Ureter (tissue), 1 donor: ENCODE results near the gene GSG1L. TPM values are rescaled to one million over a fixed set of nuclear protein-coding genes. Genes with fewer than 3 reads are reported as not detected.
"Not testable (repeated sequence)": the region's sequence is repeated elsewhere in the genome, so short reads cannot be mapped to it uniquely, and the experiment has no call there.

Source experiments
- DNase-seq: peaks from one replicate; pipeline ENCODE4 v3.0.0-alpha.2; 2020; ENCODE audit warnings: low spot score
- total RNA-seq: library from RNA; stranded (reverse); gene quantifications from one replicate; pipeline ENCODE4 v1.2.4, GENCODE V29; 2023
- donor health status: DM: yes; HTN: yes; CAD: no.

GSG1L gene
- total RNA-seq, 1 donor from 2014 or later, result 0.21 TPM

DNA sequence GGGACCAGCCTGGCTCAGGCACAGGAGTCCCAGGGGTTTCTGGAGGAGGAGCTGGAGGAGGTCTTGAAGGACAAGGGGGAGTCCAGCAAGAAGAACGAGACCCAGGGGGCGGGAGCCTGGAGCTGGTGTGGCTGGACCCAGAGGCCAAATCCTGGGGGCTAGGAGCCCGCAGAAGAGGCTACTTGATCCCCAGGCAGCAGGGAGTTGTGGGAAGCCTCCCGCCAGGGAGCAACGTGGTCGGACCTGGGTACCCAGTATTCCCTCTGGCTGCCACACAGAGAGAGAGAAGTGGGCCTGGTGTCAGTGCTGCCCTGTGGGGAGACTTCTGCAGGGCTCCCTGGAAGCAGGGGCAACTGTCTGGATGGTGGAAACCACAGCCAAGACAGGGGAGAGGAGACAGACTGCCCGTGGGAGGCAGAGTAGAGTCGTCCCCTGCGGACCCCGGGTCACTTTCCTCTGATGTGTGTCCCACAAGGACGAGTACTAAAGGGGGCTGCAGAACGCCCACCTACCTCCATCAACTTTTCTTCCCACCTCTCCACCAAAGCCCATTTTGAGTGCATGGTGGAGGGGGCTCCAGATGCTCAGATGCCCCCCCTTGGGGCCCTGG, 160.4 kb downstream of the GSG1L start:
- DNase-seq, result no peak

DNA sequence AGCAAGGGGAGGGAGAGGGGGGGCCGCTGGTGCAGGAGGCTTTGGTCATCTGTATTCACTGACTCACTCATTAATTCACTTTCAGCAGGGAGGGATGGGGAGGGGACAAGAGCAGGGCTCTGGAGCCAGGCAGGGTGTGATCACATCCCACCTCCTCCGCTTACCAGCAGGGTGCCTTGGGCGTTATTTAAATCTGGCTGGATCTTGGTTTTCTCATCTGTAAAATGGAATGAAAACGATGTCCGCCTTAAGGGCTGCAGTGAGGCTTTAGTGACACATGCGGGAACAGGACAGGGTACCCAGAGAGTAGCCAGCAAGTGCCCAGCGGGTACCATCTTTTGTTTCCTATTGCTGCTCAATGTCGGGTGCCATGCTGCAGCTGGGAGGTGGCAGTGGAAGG, 161.0 kb downstream of the GSG1L start:
- no peak for DNase-seq

DNA sequence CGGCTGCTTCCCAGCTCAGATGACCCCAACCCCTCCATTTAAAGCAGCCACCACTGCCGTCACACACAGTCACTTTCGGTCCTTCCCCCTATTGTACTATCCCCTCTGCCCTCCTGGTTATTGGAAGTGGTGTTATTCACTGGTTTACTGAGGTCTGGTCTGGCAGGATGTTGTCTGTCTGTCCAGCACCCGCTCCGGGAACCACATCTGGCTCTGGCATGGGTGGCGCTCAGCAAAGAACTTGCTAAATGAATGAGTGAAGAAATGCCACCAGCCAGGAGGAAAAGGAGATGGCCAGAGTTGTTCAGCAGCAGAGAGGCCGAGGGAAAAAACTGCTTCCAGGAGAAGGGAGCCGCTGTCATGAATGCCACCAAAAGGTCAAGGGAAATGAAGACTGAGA, 161.6 kb downstream of the GSG1L start:
- no peak for DNase-seq

DNA sequence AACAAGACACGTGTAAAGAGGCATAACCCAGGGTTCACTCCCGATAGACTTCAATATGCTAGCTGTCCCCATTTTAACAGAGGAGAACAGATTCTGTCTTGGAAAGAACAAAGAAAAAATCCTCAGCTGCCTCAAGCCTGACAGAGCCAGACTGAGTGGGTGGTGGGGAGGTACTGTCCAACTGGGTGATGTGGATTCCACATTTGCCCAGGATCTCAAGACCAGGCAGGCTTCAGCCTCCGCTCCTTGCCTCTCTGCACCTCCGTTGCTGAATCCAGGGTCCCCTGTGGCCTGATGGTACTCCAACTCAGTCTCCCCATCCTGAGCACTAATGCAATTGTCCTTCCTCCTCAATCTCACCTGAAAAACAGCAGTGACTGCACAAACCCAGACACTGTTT, 163.8 kb downstream of the GSG1L start:
- DNase-seq, result no peak

DNA sequence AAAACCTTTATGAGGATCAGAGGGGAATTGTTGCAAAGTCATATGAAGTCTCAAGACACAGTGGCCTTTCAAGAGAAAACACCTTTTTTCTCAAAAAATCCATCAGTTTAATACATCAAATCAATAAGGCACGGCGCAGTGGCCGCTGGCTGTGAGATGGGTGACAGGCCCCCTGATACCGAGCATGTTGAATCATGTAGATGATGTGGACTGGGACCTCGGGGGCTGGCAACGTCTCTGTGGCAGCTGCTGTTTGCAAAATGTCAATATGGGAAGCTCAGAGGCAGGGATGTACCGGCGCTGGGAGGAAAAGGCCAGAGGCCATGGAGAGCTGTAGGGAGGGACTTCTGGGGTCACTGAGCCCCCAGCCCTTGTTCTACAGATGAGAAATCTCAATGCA, 169.1 kb downstream of the GSG1L start:
- no peak for DNase-seq

DNA sequence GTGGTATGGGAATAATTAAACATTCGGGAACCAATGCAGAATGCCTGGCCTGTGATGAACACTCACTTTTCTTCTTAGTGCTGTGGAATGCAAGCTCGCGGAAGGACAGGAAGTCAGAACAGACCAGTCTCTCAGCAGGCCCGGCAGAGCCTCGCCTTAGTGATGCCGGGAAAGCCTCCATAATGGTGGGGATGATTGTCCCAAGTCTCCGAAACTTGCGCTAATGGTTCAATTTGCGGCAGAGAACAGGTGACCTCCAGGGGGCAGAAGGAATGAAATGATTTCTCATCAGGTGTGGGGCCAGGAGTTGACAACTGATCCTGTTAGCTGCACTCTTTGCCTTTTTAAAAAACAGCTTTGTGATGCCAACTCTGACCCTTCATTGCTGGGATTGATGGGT, 170.6 kb downstream of the GSG1L start:
- no peak for DNase-seq

DNA sequence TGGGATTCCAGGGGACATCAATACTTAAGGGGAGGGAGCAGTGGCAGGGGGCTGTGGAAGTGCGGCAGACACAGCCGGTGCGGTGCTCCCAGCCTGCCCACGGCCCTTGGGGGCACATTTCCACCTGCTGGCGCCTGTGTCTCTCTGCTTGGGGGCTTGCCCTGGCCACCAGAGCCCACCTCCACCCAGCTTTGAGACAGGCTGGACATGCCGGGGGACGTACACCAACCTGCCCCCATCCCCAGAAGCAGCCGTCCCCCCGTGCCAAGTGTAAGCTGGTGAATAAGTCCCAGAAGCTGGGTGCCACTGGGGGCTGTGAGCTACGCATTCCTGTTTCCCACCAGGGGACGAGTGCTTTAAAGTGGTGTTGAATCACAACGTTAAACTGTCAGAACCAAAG, 172.6 kb downstream of the GSG1L start:
- DNase-seq, result no peak

DNA sequence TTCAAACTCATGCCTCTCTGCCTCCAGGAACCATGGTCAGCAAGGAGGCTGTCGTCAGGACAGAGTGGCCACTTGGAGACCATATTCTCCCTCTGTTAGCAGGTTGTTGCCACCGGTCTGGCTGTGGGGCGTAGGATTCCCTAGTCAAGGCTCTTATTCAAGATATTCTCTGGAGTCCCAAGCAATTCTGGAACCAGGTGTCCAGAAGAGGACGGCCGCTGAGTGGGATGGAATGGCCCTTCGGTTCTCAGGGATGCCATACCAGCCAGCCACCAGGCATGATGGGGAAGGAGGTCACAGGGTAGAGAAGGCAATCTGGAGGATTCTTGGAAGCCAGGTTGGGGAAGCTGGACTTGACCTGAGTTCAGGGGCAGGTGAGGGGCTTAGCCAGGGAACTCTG, 173.5 kb downstream of the GSG1L start:
- DNase-seq, result no peak

DNA sequence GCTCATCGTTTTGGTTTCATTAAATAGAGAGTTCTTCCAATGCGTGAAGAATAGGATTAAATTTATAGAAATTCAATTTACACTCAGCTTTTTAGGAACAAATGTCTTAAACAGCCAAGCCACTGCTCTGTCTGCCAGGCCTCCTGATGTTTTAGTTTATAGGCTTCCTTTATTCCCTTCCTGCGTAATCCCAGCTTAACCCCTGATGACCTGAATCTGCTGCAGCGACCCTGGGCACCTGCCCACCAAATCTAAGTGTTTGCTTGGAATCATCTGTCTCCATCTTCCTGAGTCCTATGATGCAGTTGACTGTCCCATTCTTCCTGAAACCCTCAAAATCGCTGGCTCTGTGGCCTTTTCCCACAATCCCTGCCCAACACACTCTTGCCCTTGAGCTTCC, 179.9 kb downstream of the GSG1L start:
- no peak for DNase-seq

DNA sequence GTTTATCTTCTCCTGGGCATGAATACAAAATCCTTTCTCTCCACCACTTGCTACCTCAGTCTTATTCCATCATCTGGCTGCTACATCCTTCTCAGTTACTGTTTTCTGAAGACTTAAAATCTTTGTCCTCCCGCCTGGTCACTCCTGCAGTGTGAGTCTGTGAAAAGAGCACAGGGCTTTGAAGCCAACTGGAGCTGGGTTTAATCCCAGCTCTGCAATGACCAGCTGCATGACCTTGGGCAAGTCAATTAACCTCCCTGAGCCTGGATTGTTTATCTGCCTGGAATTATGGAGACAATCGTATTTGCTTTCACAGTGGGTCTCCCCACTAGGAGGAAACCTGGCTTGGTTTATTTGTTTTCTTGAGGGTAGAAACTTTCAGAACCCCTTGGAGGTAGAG, 183.2 kb downstream of the GSG1L start:
- no peak for DNase-seq

DNA sequence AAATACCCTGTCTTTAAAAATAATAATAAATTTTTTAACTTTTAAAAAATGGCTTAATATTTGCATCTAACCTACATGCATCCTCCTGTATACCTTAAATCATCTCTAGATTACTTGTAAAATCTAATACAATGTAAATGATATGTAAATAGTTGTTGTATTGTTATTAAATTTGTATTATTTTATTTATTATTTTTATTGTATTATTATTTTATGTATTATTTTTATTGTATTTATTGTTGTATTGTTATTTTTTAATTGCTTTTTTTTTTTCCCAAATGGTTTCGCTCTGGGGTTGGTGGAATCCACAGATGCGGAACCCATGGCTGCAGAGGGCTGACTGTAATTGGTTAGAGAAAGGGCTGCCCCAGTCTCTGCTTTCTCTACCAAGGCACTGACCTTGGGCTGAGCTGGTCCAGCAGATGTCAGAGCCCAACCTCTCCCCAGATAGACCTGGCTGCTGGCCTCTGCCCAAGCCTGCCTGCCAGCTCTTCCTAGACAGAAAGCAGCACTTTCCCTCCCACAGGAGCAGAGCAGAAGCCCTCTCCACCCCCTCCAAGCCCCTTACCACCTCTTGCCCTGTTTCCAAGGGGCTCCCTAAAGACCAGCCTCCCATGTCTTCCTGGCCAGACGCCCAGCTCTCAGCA, 183.8 kb downstream of the GSG1L start:
- no peak for DNase-seq

DNA sequence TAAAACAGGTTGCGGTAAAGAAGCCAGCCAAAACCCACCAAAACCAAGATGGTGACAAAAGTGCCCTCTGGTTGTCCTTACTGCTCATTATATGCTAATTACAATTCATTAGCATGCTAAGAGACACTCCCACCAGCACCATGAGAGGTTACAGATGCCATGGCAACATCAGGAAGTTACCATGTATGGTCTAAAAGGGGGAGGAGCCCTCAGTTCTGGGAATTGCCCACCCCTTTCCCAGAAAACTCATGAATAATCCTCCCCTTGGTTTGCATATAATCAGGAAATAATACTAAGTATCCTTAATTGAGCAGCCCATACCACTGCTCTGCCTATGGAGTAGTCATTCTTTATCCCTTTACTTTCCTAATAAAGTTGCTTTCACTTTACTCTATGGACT, 190.9 kb downstream of the GSG1L start:
- not testable (repeated sequence) for DNase-seq

DNA sequence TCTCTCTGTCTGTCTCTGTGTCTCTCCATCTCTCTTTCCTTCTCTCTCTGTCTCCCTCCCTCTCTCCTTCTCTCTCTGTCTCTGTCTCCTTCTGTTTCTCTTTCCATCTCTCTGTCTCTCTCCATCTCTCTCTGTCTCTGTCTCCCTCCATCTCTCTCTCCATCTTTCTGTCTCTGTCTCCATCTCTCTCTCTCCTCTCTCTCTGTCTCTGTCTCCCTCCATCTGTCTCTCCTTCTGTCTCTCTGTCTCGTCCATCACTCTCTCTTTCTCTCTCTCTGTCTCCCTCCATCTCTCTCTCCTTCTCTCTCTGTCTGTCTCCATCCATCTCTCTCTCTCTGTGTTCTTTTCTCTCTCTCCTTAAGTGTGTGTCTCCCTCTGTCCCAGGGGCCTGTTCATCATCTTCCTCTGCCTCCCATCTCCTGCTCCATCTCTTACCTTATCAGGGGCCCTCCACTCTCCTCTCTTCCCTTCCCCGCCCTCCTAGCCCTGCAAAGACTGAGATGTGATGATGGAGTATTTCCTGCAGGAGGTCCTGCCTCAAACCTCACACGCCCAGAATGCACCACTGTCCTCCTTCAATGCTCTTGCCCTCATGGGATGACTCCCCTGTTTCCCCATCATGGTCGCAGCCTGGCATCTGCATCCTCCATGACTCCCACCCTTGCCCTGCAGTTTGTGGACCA, 193.3 kb downstream of the GSG1L start:
- no peak for DNase-seq

DNA sequence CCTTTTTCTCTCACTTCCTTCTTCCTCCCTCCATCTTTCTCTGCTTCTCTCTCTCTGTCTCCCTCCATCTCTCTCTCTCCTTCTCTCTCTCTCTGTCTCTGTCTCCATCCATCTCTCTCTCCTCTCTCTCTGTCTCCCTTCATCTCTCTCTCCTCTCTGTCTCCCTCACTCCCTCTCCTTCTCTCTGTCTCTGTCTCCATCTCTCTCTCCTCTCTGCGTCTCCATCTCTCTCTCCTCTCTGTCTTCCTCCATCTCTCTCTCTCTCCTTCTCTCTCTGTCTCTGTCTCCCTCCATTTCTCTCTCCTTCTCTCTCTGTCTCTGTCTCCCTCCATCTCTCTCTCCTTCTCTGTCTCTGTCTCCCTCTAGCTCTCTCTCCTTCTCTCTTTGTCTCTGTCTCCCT, 194.1 kb downstream of the GSG1L start:
- no peak for DNase-seq

DNA sequence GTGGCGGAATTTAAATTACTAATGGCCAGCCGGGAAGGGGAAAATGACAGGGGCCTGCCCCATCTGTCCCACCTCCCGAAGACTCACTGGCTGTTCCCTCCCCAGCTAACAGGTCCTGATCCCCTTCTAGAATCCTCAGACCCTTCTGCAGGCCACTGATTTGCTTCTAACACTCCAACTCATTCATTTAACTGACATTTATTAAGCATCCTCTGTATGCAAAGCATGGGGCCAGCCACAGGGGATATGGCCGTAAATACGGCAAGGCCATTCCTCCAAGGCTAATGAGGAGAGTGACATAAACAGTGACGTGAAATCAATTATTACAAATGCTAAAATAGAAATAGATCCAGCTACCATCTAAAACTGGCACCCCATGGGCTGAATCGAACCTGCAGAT, 195.3 kb downstream of the GSG1L start:
- DNase-seq, result no peak

DNA sequence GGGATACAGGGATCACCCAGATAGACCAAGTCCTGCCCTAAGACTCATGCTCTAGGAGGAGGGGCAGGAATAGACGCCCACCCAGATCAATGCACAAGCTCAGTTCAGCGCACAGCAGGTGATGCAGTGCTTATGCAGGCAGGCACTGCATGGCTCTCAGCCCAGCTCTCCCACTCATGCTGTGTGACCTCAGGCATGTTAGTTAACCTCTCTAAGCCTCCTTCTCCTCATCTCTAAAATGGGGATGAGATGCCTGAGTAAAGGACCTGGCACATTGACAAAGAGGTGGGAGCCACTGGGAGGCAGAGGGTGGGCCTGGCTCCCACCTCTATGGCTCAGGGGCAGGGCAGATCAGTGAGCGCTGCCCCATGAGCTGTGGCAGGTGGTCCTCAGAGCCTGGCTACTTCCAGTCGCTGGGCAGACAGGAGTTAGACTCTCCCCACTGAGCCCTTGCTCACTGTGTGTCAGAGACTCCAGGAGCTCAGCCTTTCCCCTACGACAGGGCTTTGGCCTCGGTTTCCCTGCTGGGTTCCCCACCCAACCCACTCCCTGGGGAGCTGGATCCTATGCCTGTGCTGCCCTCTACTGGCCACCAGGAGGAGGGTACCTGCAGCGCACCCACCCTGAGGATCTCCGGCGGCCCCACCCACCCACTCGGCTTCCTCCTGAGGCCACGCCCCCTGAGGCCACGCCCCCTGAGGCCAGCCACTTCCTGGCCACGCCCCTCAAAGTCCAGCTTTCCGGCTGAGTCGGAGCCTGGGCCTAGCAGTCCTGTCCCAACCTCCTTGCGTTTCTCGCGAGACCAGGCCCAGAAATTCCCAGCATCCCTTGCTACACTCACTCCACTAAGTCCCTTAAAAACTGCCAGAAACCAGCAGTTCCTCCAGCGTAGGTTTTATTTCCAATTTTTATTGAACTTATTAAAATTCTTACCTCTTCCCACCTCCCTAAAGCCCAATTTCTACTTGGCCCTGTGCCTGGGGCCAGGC, 196.1 kb downstream of the GSG1L start:
- peak; percentile 44 for DNase-seq

DNA sequence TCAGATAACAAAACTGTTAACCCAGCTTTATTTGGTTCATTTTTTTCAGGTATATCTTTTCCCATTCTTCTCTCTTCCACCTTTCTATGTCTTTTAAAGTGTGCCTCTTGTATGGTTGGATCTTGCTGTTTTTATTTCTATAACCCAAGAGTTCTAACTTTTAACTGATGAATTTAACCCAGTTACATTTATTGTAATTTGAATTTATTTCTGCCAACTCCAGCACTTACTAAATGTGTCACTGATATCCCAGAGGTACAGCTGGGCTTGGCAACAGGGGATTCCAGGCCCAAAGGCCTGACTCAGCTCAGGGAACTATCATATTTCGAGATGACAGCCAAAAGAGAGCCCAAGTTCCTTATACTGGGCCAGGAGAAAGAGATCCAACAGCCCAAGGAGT, 200.1 kb downstream of the GSG1L start:
- no peak for DNase-seq

DNA sequence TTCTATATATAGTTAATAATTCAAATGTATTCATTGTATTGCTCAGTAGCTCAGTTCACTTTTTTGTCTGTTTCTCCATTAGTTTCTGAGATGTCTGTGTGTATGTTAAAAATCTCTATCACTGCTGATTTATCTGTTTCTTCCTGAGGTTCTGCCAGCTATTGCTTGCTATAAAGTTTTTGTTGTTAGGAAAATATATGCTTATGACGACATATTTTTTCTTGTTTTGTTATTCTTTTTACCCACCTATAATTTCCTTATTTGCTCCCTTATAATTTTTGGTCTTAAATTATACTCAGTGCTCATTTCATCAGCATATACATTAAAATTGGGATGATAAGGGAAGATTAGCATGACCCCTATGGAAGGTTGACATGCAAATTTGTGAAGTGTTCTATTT, 200.6 kb downstream of the GSG1L start:
- DNase-seq, result no peak

DNA sequence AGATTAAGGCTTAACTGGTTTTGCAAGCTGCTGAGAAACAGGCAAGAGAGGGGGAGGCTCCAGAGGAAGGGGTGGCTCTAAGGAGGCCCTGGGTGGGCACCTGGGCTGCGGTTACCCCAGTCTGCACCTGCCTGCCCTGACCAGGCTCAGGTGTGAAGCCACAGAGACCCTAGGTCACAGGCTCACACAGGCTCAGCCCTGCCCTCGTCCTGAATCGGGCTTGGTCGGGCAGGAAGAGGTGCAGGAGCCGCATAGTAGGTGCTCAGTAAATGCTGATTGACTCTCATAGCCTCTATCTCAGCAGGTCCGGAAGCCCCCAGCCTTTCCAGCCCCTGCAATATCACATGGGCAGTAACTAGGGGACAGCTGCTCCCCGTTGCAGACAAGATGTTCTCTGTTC, 203.4 kb downstream of the GSG1L start:
- DNase-seq, result no peak

DNA sequence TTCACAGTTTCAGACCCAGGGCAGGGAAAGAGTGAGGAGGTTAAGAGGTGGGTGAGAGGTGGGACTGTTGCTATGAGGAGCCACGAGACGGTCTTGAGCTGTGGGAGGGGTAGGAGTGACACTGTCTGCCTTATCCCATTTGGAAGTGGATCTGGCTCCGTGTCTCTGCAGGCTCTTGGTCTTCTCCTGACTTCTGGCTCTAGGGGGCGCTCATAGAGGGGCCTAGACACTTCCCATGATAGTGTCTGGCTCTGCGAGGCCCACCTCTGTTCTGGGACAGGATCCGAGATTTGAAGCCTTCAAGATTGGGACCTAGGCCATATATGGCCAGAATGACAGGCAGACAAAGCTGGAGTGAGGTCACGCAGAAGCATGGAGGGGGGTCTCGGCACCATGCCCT, 204.5 kb downstream of the GSG1L start:
- DNase-seq, result no peak

DNA sequence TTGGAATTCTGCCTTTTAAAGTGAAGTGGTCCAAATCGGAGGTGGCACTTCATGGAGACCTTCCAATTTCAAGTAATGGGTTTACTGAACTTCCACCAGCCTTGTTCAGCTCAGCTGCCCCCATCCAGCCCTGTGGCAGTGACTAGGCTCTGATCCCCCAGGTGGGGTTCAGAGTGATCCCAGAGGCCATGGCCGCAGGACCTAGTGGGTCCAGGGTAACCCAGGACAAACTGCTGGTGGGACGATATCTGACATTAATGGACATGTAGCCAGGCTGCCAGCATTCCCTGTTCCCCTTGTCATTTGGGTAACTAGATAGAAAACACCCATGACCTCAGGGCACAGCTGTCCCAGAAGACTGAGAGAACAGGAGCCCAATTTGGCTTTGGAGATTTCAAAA, 209.9 kb downstream of the GSG1L start:
- no peak for DNase-seq

DNA sequence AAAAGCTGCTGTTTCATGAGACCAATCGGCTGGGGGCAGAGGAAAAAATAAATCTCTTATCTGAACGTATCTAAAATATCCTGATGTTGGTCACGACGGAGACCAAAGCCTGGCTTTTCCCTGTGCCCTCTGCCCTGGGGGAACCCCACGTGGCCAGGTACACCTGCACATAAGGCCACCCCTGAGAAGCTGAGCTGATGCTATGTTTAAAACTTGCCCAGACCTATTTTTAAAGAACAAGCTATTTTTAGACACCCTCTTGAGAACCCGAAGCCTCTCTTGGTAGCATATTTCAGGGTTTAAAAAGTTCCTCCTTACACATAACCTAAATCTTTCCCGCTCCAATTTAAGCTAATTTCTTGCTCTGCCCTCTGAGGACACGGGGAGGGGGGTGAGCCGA, 210.4 kb downstream of the GSG1L start:
- no peak for DNase-seq
